HepG2 (cell line): Measurements from ENCODE around the gene FAM181A. TPM values are rescaled to one million over a fixed set of nuclear protein-coding genes. Genes with fewer than 3 reads are reported as not detected.

Source experiments
- DPF2 ChIP-seq: sonication (generic); formaldehyde crosslinking; IDR thresholded peaks from 2 replicates; pipeline ENCODE4 v1.4.0; 2020; ENCODE audit warnings: mild to moderate bottlenecking, low read depth, missing genetic modification reagents, borderline replicate concordance
- FOXK2 ChIP-seq: fragments of 450-650 bp; IDR thresholded peaks from 2 replicates; pipeline ENCODE4 v1.6.1; 2016
- GMEB2 ChIP-seq: IDR thresholded peaks from 2 replicates; pipeline ENCODE4 v1.6.1; 2016; ENCODE audit warnings: missing biosample characterization, missing genetic modification reagents, low read depth
- HMG20A ChIP-seq: IDR thresholded peaks from 2 replicates; pipeline ENCODE4 v1.6.1; 2016; ENCODE audit warnings: borderline replicate concordance
- LRRFIP1 ChIP-seq: sonication (generic); formaldehyde crosslinking; conservative IDR thresholded peaks from 2 replicates; pipeline ENCODE4 v1.4.0; 2020; ENCODE audit warnings: missing genetic modification reagents
- MIER3 ChIP-seq: IDR thresholded peaks from 2 replicates; pipeline ENCODE4 v1.6.1; 2016; ENCODE audit warnings: missing compliant biosample characterization, borderline replicate concordance
- MXD4 ChIP-seq: IDR thresholded peaks from 2 replicates; pipeline ENCODE4 v1.6.1; 2016; ENCODE audit warnings: mild to moderate bottlenecking, missing biosample characterization, missing genetic modification reagents
- PAWR ChIP-seq: sonication (generic); formaldehyde crosslinking; IDR thresholded peaks from 2 replicates; pipeline ENCODE4 v1.4.0; 2020; ENCODE audit warnings: missing genetic modification reagents, mild to moderate bottlenecking, borderline replicate concordance
- SMAD9 ChIP-seq: sonication (generic); formaldehyde crosslinking; IDR thresholded peaks from 2 replicates; pipeline ENCODE4 v1.5.1; 2020; ENCODE audit warnings: mild to moderate bottlenecking, missing genetic modification reagents
- SMARCC2 ChIP-seq: fragments of 450-650 bp; IDR thresholded peaks from 2 replicates; pipeline ENCODE4 v1.6.1; 2017; ENCODE audit warnings: antibody characterized with exemption, mild to moderate bottlenecking
- THAP11 ChIP-seq: IDR thresholded peaks from 2 replicates; pipeline ENCODE4 v1.6.1; 2016; ENCODE audit warnings: missing biosample characterization, missing genetic modification reagents
- ZBTB7B ChIP-seq: sonication (generic); formaldehyde crosslinking; IDR thresholded peaks from 2 replicates; pipeline ENCODE4 v1.4.0; 2020; ENCODE audit warnings: missing genetic modification reagents
- ZFP82 ChIP-seq: sonication (generic); formaldehyde crosslinking; IDR thresholded peaks from 2 replicates; pipeline ENCODE4 v1.5.1; 2020; ENCODE audit warnings: mild to moderate bottlenecking, missing genetic modification reagents, borderline replicate concordance
- ZNF207 ChIP-seq: fragments of 450-650 bp; IDR thresholded peaks from 2 replicates; pipeline ENCODE4 v1.6.1; 2016; ENCODE audit warnings: antibody characterized with exemption, borderline replicate concordance
- ZNF260 ChIP-seq: sonication (generic); formaldehyde crosslinking; IDR thresholded peaks from 2 replicates; pipeline ENCODE4 v1.4.0; 2020; ENCODE audit warnings: missing genetic modification reagents, low read depth, mild to moderate bottlenecking, borderline replicate concordance
- ZNF335 ChIP-seq: sonication (generic); formaldehyde crosslinking; IDR thresholded peaks from 2 replicates; pipeline ENCODE4 v1.4.0; 2020; ENCODE audit warnings: missing genetic modification reagents
- ZNF468 ChIP-seq: sonication (generic); formaldehyde crosslinking; IDR thresholded peaks from 2 replicates; pipeline ENCODE4 v1.8.0; 2022; ENCODE audit warnings: mild to moderate bottlenecking, moderate library complexity, missing genetic modification reagents
- polyA plus RNA-seq, 8 experiments: library from polyadenylated mRNA; depleted of rRNA in 3 of 8; stranded (reverse) in 7 of 8; unstranded in 1 of 8; fragments of >200 nt; fragmentation: Illumina TruSeq in 4 of 8; extraction: Trizol in 4 of 8; gene quantifications; 2 replicates each; pipeline versions ENCODE4 v1.2.1 to v1.2.3, GENCODE V29; 2011 to 2016; ENCODE audit warnings: low read depth in 4 of 8, missing spikeins in 1 of 8, mixed read lengths in 1 of 8; ENCODE audit not compliant: insufficient read depth in 1 of 8
- total RNA-seq, 5 experiments: library from RNA; depleted of rRNA; stranded (reverse); fragments of >200 nt; fragmentation: Illumina TruSeq; extraction: Trizol; gene quantifications; 2 replicates each; pipeline ENCODE4 v1.2.3, GENCODE V29; 2016; ENCODE audit warnings: low read depth in 1 of 5
- TF ChIP-seq, protein P1 (sequence below): sonication (generic); formaldehyde crosslinking; IDR thresholded peaks from 2 replicates; pipeline ENCODE4 v1.5.0; 2020; ENCODE audit warnings: missing genetic modification reagents
- TF ChIP-seq, protein P2 (sequence below): sonication (generic); formaldehyde crosslinking; IDR thresholded peaks from 2 replicates; pipeline ENCODE4 v1.5.0; 2020; ENCODE audit warnings: missing genetic modification reagents

FAM181A gene
- total and polyA plus RNA-seq, 2 of the 13 experiments (the other 11 are each of a cell fraction or from before 2014, with no cell fraction given), result 1.1 to 1.5 TPM

- TF ChIP-seq ZFP82 (CRISPR knock-in tag) (peak; percentile 78; the same call in 1 of the 2 replicates), ZNF468 (CRISPR knock-in tag) (no peak), ZNF335 (CRISPR knock-in tag) (peak; percentile 83; the same call in 1 of the 2 replicates), SMARCC2 (no peak), ZNF207 (no peak), PAWR (no peak), SMAD9 (CRISPR knock-in tag) (no peak), LRRFIP1 (no peak), GMEB2 (CRISPR knock-in tag) (no peak), ZBTB7B (CRISPR knock-in tag) (peak; percentile 63; the same call in 1 of the 2 replicates), MXD4 (peak; percentile 86), DPF2 (CRISPR knock-in tag) (peak; percentile 88), ZNF260 (CRISPR knock-in tag) (no peak), HMG20A (CRISPR knock-in tag) (peak; percentile 96), THAP11 (CRISPR knock-in tag) (peak; percentile 80), FOXK2 (no peak), MIER3 (CRISPR knock-in tag) (peak; percentile 97)
- TF ChIP-seq, protein P1, sequence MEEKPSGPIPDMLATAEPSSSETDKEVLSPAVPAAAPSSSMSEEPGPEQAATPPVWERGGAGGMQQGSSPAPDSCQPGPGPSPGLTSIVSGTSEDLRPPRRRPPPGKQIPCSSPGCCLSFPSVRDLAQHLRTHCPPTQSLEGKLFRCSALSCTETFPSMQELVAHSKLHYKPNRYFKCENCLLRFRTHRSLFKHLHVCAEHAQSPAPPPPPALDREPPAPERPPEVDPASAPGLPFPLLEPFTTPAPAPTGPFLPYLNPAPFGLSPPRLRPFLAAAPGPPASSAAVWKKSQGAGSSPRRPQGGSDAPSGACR, result peak; percentile 93
- TF ChIP-seq, protein P2, sequence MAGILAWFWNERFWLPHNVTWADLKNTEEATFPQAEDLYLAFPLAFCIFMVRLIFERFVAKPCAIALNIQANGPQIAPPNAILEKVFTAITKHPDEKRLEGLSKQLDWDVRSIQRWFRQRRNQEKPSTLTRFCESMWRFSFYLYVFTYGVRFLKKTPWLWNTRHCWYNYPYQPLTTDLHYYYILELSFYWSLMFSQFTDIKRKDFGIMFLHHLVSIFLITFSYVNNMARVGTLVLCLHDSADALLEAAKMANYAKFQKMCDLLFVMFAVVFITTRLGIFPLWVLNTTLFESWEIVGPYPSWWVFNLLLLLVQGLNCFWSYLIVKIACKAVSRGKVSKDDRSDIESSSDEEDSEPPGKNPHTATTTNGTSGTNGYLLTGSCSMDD (CRISPR knock-in tag), result no peak
These were observed 32.3 kb downstream of the FAM181A start (continued) for GRCh38 chr14:93959239-93960107.
